G401 (cell line): ENCODE results near the gene SASH1. TPM values are rescaled to one million over a fixed set of nuclear protein-coding genes. Genes with fewer than 3 reads are reported as not detected.
"Not testable (repeated sequence)": the region's sequence is repeated elsewhere in the genome, so short reads cannot be mapped to it uniquely, and the experiment has no call there.

ENCODE experiments used
- DNase-seq: peaks from one replicate; pipeline ENCODE4 v3.0.0-alpha.2; 2015; ENCODE audit warnings: low spot score
- in situ Hi-C: cut with HindIII; loops from 2 replicates; pipeline ENCODE4 v1.10.0; 2016; ENCODE audit warnings: low sequenced_read_pairs, mixed read lengths
- total RNA-seq: library from RNA; depleted of rRNA; stranded (reverse); fragments of >200 nt; shearing (Covaris generic); gene quantifications from 2 replicates; pipeline ENCODE4 v1.2.3, GENCODE V29; 2014

The SASH1 gene
- total RNA-seq, 1 experiment from 2014 or later = 4.6 TPM

GRCh38 chr6:148325316-148326068 lies 17.1 kb upstream of the SASH1 start:
- DNase-seq = no peak
- in situ Hi-C loops = no loop called here

- in situ Hi-C loops = no loop called here
- no peak for DNase-seq
These were observed 13.6 kb upstream of the SASH1 start for GRCh38 chr6:148328876-148329555.

GRCh38 chr6:148329596-148330381 lies 12.8 kb upstream of the SASH1 start:
- DNase-seq = no peak
- in situ Hi-C loops = no loop called here

GRCh38 chr6:148332088-148332487 lies 10.6 kb upstream of the SASH1 start:
- in situ Hi-C loops = no loop called here
- no peak for DNase-seq

- in situ Hi-C loops = no loop called here
- DNase-seq = no peak
These were observed 5.7 kb upstream of the SASH1 start for GRCh38 chr6:148336901-148337300.

GRCh38 chr6:148339766-148340165 lies 2.9 kb upstream of the SASH1 start:
- in situ Hi-C loops = no loop called here
- no peak for DNase-seq

GRCh38 chr6:148340586-148341297 lies 1.9 kb upstream of the SASH1 start:
- DNase-seq = no peak
- in situ Hi-C loops = no loop called here

GRCh38 chr6:148342100-148342349 lies 613 bp upstream of the SASH1 start:
- DNase-seq = no peak
- in situ Hi-C loops = no loop called here

GRCh38 chr6:148343047-148343782 lies 577 bp downstream of the SASH1 start:
- no peak for DNase-seq
- in situ Hi-C loops = no loop called here

- in situ Hi-C loops = no loop called here
- DNase-seq = no peak
These were observed 2.5 kb downstream of the SASH1 start for GRCh38 chr6:148345176-148345575.

GRCh38 chr6:148345578-148345977 lies 2.9 kb downstream of the SASH1 start:
- DNase-seq = no peak
- in situ Hi-C loops = no loop called here

GRCh38 chr6:148346681-148347440 lies 4.2 kb downstream of the SASH1 start:
- in situ Hi-C loops = no loop called here
- DNase-seq = no peak

- in situ Hi-C loops = no loop called here
These were observed 4.9 kb downstream of the SASH1 start for GRCh38 chr6:148347441-148348054.

GRCh38 chr6:148348335-148348734 lies 5.7 kb downstream of the SASH1 start:
- DNase-seq = no peak
- in situ Hi-C loops = no loop called here

More at GRCh38 chr6:148347441-148348054, 4.9 kb downstream of the SASH1 start:
- DNase-seq = no peak

- DNase-seq = no peak
- in situ Hi-C loops = no loop called here
These were observed 6.1 kb downstream of the SASH1 start for GRCh38 chr6:148348778-148349177.

- in situ Hi-C loops = no loop called here
- no peak for DNase-seq
These were observed 6.8 kb downstream of the SASH1 start for GRCh38 chr6:148349466-148349865.

GRCh38 chr6:148351309-148351708 lies 8.7 kb downstream of the SASH1 start:
- no peak for DNase-seq
- in situ Hi-C loops = no loop called here

GRCh38 chr6:148352421-148352820 lies 9.8 kb downstream of the SASH1 start:
- in situ Hi-C loops, DNase-seq: not testable (repeated sequence)
